HG03439 (cell line): ENCODE results near the gene OMA1.

ENCODE experiments used
- ATAC-seq: cut with Tn5 transposase; IDR thresholded peaks from one replicate; pipeline ENCODE4 v1.9.1; 2021; ENCODE audit warnings: mild to moderate bottlenecking, moderate library complexity; ENCODE audit not compliant: unreplicated experiment

The OMA1 gene

DNA sequence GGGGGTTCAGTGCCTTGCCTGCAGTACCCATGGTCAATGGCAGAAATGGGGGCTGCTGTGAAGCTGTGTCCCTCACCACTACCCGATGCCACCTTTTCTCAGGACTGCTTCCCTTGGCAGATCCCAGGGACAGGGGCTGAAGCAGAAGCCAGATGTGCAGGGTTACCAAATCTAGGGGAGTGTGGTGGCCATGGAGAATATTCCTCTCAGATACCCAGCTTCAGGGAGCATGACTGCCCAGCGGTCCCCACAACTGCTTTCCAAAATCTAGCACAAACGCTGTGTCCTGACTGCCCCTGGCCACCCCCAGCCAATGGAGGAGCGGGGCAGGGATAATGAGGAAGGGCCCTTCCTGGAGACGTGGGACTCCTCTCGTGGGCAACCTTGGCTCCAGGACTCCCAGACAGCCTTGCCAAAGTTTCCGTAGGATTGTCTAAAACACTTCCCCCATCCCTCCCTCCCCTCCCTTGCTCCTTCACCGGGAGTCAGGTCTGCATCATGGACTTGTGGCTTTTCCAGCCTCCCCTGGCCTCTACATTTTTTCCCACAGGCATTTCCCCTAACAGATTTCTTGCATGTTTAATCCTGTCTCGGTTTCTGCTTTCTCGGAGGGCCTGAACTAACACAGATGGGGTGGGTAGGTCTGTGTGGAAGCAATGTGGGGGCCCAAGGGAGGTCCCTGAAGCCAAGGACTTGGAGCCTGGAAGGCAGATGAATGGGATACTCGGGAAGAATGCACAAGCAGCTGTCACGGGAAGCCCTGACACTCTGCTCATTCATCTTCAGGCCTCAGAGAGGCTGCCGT lies 80.5 kb downstream of the OMA1 start:
- no peak for ATAC-seq

DNA sequence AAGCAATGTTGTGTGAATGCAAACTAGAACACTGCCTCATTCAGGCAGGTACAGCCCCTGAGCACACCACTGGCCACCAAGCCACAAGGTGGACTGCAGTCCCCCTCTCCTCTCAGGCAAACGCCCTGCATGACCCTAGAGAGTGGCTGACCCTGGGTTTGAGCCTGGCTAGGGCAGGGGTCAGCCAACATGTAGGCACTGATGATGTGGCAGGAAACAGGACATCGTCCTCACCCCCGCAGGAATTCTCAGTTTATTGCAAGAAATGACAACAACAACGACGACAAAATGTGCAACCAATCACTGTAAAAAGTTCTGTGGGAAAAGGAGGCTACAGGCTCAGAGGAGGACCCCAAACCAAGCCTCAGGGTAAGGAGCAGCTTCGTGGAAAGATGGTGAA lies 81.3 kb downstream of the OMA1 start:
- no peak for ATAC-seq

DNA sequence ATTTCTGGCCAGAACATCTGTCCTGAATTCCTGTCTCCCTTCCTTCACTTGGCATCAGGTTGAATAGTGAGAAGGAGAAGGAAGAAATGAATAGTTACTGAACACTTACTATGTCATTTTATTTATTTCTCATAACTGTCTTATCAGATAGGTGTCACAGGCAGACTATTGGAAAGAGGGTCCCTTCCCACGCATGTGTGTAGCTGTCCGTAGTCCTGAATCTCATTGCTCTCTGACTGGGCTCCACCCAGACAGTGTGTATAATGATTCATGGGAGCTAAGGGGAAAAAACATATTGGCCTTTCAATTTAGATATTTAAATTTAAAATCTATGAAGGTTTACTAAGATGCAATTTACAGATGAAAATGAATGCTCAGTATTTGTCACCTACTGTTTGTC lies 86.1 kb downstream of the OMA1 start:
- no peak for ATAC-seq

DNA sequence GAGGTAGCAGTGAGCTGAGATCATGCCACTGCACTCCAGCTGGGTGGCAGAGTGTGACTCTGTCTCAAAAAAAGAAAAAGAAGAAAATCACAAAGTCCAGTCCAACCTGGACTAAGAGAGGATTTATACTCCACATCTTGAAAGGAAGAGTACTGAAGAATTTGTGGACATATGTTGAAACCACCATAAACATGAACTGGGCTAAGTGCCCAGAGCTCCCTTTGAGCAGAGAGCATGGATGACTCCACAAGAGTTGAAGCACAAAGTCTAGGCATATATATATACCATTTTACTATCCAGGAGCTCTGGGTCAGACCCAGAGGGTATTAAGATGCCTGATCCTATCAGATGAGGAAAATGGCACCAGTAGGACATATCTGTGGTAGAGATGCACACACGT lies 86.6 kb downstream of the OMA1 start:
- no peak for ATAC-seq

DNA sequence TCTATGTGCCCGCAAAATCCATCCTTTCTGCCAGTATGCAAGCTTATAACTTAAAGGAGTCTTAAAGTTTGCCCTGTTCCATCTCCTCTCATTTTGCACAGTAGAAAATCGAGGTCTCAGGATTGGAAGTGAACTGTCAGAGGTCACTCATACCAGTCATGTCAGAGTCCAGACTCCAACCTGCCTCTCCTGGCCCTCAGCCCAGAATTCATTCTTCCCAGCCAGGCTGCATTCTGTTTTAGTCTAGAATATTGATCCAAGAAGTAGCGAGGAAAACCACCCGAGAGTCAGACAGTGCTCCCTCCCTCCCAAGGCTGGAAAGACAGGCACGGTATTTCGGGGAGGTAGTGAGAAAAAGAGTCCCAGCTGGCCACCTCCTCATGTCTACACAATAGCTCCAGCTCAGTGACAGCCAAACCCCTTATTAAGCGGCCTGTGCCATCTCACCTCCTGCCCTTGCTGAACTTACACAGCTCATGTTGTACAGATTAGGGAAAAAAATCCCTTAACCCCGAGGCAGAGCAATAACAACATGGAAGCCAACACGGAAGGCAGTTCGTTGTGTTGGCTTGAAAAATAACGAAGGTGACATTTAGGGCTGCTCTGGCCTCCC lies 89.4 kb downstream of the OMA1 start:
- ATAC-seq, result no peak

DNA sequence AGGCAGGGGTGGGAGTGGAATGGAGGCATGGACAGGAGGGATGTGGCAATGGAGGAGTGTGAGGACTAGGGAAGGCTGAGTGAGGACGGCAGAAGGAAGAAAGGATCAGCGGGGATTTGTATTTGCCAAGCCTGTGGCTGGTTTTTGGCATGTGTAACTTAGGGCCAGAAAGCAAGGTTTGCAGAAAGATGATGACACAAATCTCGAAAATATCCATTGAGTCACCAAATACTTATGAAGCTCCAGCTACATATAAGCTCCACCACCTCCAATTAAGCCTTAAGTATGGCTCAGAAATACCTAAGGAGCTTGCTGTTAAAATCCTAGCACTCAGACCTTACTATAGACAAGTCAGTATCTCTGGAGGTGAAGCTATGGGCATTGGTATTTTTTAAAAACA lies 90.1 kb downstream of the OMA1 start:
- no peak for ATAC-seq

DNA sequence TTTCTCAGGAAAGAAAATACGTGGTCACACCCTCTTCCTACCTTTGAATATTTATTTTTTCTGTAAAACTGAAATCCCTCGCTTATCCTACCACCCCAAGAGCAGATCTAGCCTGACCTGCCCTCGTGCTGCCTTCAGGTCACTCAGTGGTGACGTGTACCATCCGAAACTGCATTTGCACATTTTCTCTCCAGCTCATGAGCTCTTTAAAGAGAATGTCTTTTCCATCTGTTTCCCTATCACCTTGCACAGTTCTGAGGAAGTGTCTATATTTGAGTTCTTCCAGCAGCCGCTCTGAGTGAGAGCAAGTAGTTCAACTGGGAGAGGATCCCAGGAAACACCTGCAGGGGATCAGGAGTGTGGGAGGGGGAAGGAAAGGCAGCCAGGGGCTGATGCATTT lies 91.7 kb downstream of the OMA1 start:
- ATAC-seq, result no peak

DNA sequence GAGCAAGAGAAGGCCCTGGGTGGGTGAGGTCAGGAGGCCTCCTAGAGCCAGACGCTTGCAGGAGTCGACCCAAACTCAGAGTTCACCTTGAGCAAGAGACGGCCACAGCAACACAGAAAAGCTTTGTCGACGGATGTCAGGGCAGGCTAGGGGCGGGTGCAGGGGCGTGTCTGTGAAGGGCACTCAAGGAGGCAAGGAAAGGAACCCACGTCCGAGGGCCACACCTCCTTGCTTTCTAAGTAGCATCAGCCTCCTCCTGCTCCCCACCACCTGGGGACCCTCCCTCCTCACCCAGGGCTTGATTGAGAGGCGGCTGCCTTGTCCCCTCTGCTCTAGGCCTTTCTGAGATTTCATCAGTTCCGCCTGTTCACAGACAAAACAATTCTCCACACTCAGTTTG lies 92.1 kb downstream of the OMA1 start:
- no peak for ATAC-seq

DNA sequence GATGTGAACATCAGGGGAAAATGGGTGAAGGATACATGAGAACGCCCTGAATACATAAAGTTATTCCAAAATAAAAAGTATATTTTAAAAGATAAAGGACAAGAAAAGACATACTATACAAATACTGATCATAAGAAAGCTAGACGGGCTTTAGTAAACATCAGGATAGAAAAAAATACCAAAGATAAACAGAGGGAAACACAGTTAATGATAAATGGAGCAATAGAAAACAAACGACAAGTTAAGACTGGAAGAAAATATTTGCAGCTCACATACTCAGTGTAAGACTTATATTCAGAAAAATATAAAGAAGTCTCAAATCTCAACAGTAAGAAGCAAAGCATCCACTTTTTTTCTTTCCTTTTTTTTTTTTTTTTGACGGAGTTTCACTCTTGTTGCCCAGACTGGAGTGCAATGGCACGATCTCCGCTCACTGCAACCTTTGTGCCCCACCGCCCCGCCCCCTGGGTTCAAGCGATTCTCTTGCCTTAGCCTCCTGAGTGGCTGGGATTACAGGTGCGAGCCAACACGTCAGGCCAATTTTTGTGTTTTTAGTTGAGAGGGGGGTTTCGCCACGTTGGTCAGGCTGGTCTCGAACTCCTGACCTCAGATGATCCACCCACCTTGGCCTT lies 94.8 kb downstream of the OMA1 start:
- no peak for ATAC-seq

DNA sequence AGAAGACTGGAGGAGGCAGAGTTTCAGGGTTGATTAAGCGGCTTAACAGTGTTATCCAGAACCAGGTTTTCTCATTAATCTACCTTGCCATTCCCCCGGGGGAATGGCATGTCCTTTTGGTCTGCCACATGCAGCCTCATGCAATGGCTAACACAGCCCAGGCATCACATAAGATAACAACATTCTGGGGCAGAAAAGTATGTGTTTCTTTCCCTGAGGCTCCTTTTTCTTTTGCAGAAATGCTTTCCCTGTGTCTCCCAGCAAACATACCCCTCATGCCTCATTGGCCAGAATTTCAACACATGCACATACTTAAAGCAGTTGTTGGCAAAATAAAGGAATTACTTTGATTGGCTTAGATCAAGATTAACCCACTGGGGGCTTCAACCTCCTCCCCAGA lies 98.6 kb downstream of the OMA1 start:
- ATAC-seq, result no peak

DNA sequence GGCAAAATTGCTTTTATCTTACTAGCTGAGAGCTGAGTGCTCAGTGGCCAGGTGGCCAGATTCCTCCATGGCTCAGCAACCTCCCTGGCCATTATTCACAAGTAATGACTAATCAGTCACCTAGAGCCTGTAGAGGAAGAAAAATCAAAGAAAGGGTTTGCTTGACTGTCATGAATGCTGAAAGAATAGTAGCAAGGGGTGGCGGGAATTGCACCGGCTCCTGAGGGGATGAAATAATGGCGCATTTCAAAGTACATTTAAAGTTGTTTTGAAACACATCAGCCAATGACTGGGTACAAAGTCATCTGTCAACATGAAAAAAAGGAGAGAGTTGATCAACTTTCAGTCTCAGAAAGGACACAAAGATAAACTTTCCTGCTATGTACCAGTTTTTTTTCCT lies 99.5 kb downstream of the OMA1 start:
- ATAC-seq, result no peak

DNA sequence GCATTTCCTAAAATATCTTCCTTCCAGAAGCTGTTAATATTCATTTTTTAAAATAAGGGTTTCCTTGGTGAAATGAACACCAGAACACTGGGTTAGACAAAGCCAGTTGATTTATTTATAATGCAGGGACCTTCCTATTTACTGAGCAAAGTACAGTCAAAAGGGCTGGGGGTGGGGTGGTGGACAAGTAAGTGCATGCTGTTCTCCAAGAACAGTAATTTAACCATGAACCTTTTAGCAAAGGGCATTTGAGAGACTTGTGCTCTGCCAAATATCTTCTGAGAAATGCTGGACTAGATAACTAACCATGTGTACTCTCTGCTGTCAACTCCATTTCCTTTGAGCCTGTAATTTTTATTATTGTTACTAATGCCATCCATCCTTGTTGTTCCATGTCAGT lies 100.2 kb downstream of the OMA1 start:
- no peak for ATAC-seq

DNA sequence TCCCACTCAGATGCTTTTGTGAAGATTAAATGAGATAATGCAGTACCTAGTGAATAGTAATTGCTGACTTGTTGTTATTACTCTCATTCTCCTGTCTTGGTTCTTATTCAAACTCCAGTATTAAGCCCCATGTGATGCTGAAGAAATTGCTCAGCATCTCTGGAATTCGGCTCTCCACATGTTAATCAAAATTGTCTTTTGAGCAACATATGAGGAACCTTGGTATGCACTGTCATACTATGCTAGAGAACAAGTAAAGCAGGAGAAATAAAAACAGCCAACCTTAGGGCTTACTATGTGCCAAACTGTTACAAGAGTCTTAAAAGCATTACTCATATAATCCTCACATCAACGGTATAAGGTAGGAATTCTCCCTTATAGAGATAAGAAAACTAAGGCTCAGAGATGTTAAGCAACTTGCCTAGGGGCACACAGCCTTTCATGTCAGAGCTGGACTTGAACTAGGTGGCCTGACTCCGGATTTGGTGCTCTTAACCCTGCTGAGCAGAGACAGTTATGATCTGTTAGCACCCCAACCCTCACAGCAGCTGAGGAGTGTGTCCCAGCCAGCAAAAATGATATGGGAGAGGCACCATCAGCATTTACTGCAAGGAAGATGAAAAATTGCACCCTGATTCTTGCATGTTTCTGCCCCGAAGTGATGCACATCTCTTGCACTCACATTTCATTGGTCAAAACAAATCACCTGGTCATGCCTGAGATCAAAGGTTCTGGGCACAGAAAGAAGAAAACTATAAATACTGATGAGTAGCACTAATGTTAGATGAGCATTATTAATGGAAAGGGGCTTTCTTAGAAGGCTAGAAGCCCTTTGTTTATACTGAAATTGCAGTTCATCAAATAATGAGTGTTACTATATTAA lies 102.3 kb downstream of the OMA1 start:
- ATAC-seq, result no peak

DNA sequence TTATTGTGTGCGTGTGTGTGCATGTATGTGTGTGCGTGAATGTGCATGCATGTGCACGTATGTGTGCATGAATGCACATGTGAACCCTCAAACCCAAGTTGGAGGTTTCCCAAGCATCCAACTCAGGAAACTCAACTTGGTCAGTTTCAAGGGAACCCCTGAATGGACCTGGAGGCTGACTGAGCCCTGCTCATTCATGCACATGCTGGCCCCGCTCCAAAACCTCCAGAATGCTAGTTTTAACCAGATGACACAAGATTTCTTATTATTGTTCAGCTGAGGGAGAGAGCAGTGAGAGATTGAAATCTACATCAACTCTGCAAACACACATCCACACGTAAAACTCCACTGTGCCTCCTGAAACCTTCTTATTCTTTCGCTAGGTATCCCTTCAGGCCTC lies 104.4 kb downstream of the OMA1 start:
- ATAC-seq, result no peak

DNA sequence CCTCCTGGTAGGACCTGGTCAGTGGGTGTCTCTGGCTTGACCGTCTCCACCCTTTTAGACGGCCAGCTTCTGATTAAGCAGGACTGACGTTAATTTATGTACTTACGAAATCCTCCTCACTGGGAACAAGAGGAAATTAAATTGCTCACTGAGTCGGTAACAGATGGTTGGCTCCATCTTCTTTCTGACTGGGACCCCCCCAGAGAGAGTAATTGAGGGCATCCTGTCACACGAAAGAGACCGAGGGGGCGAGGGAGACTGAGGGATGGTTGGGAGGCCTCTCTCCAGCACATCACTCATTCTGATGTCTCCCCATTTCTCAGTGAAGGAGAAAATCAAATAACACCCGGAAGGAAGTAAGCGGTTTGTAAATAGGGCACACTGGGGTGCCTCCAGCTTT lies 104.8 kb downstream of the OMA1 start:
- ATAC-seq, result no peak

DNA sequence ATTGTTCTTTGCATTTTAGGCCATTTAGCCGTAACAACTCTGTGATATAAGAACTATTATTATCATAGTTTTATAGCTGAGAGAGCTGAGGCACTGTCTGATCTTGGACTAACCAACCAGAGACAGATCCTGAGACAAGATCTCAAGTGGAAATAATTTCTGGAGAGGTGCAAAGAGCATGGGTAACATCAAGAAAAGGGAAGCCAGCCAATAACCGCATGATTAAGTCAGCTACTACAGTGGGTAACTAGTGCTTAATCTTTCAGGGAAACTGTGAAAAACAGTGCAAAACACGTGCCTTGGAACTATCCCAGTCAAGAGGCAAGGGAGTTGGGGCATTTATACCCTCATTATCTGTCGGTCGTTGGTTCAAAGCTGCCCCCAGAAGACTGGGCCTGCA lies 105.8 kb downstream of the OMA1 start:
- no peak for ATAC-seq

DNA sequence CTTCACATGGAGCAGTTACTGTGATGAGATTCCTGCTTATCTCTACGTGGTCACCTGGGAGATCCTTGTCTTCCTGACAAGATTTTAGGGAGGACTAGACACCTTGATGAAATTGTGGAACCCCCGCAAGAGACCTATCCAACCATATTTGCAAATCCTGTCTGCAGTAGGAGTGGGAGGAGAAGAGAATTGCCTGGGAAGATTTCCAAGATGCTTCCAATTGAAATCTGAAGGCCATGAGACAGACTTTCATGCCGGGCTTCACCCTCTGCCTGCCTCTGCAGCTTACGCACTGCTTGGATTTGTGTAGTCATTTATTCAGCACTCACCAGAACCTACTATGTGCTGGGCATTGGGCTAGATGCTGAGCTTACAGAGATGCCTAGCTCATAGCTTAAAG lies 106.6 kb downstream of the OMA1 start:
- no peak for ATAC-seq

DNA sequence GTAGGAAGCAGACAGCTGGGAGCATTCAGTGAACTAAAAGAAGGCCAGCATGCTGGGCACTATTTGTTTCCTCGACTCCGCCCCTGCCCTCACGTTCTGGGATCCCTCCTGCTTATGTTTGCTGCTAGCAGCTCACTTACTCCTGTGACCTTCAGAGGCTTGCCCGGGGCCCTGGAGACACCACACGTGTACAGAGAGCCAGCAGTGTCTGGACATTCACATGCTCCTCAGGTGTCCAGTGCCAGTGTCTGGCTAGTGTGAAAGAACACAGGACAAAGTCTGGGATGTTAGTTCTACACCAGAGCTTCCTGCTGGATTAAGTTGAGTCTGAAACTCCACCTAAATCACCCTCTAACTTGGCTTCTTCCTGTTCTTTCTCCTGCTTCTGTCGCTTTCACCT lies 108.1 kb downstream of the OMA1 start:
- ATAC-seq, result no peak

DNA sequence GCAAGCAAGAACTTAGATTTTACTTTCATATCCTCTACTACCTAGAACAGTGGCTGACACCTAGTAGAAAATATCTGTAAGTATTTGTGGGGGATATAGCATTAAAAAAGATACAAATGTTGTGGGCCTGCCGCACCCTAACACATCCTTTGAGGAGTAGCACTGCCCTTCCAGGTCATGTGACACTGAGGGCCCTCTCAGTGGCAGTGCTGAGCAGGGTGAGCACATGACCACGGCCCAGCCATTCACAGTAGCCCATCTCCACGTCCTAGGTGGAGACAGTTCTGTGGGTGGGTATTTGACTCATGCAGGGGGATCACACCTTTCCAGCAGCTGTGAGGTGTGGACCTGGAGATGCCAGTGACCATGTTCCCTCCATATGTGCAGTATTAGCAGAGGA lies 108.9 kb downstream of the OMA1 start:
- ATAC-seq, result no peak

DNA sequence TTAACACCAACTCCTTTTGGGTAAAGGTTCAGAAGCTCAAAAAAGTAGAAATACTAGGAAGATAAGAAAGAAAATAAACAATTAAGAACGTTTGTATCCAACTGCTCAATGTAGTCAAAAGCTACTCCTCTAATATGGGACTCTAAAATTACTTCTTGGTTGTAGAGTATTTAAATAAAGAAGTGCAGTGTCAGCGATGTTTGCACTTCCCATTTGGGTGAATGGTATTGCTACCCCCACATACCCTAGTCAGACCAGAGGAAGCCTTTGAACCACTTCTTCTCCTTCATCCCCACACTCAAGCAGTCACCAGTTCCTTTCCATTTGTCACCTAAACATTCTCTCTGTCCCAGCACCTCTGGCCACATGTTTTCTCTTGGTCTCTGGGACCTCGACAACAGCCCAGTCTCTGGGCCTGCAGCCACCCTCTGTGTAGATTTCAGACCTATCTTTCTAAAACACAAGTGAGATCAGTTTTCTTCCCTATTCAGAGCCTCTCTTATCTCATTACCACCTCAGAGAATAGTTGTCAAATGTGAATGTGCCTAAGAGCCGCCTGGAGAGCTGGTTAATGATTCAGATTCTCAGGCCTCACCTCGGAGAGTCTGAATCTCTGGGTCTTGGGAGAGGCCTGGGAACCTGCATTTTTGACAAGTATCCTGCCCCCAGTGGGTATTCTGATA lies 109.8 kb downstream of the OMA1 start:
- no peak for ATAC-seq

DNA sequence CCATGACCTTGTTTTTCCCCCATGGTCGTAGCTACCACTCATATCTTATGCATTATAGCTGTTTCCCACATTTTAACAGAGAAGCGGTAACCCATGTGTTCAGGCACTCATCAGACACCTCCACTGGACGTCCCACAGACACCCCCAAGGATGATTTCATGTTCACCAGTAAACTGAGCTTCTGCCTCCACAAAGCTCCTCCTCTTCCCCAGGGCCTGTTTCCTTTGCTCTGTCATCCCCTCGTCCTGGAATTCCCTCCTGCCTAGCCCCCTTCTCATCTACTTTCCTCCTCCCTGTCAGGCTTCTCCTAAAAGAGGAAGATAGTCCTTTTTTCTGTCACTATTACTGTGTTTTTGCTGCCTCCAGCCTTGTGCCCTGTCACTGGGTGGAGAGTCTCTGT lies 111.2 kb downstream of the OMA1 start:
- no peak for ATAC-seq
